ENCODE measurements around the gene ZNF460. TPM values are rescaled to one million over a fixed set of nuclear protein-coding genes. Genes with fewer than 3 reads are reported as not detected.
"Not testable (repeated sequence)": the region's sequence is repeated elsewhere in the genome, so short reads cannot be mapped to it uniquely, and the experiment has no call there.

The ZNF460 gene
- polyA plus RNA-seq, 2 of the 4 experiments (the other 2 are of a cell fraction), result 0.50 to 16.1 TPM

DNA sequence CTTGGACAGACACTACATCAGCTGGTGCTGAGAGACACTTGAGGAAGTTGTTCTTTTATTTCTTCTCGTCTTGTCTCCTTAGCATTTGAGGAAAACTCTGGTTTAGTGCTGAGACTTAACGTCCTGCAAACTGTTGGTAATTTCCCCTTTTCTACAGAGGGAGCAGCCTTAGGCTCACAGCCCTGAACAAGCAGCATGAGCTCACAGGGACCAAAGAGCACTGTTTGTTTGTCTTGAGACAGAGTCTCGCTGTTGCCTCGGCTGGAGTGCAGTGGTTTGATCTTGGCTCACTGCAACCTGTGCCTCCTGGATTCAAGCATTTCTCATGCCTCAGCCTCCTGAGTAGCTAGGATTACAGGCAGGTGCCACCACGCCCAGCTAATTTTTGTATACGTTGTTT, 34.3 kb upstream of the ZNF460 start:
- CTCF ChIA-PET, result interaction anchor here (1.6 kb wide), 1 partner anchor 45 kb away, joined by 3 read pairs; no protein-coding TSS in a partner anchor
- POLR2A ChIA-PET, result no interaction called here

DNA sequence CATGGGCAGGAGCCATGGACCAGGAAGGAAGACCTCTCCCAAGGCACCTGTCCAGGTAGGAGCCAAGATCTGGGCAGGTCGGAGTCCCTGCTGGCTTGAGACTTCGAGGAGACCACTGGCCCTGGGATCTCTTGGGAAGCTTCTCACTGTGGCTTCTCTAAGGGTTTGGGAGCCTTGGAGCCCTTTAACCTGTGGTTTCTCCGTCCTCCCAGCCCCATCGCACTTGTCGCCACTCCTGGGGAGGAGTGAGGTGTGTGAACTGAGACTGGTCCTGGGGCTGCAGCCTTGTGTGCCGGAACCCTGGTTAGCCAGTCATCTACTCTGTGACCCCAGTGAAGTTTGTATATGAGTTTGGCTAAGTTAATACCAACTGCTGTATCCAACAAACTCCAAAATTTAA, 31.6 kb upstream of the ZNF460 start:
- WGBS (ENCODE audit: missing lambda C conversion rate), result 88% methylated on average over 6 of the region's 6 CpGs
- ATAC-seq (no peak), FAIRE-seq (no peak), DNase-seq (ENCODE audit: low read depth in 1 of 2, low spot score in 1 of 2) (no peak)
- H3K4me2 ChIP-seq, result no peak overlapping the region
- H3K9me3 ChIP-seq, result peaks cover 74% of the 10 kb centered on the region
- H3K4me1 ChIP-seq, result no peaks in the 10 kb centered on the region
- ChIA-PET POLR2A (no interaction called here), CTCF (no interaction called here)
- H3K4me3 ChIP-seq, result no peak overlapping the region
- no peak overlapping the region for H3K27ac ChIP-seq
- TF ChIP-seq FOXS1 (CRISPR knock-in tag; IDR thresholded peaks at IDR 0.05), result no peak
- TF ChIP-seq, protein P1, sequence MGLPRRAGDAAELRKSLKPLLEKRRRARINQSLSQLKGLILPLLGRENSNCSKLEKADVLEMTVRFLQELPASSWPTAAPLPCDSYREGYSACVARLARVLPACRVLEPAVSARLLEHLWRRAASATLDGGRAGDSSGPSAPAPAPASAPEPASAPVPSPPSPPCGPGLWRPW (IDR thresholded peaks at IDR 0.05), result no peak
- TF ChIP-seq POLR2A (IDR thresholded peaks at IDR 0.05; ENCODE audit: low read length), result no peak
- no peak for TF ChIP-seq KDM1A (IDR thresholded peaks at IDR 0.05; ENCODE audit: low read depth)
- TF ChIP-seq CHD4 (IDR thresholded peaks at IDR 0.05; ENCODE audit: borderline replicate concordance), result no peak
- no peak for TF ChIP-seq FOSL2 (IDR thresholded peaks at IDR 0.05)
- TF ChIP-seq FOSL2 (CRISPR knock-in tag; IDR thresholded peaks at IDR 0.05), result no peak
- no peak for TF ChIP-seq CHD2 (IDR thresholded peaks at IDR 0.05; ENCODE audit: low read length, partially characterized antibody)
- TF ChIP-seq TP53 (CRISPR knock-in tag; IDR thresholded peaks at IDR 0.05), result no peak
- no peak for TF ChIP-seq RAD21 (conservative IDR thresholded peaks at IDR 0.05 in 1 of 2, IDR thresholded peaks at IDR 0.05 in 1 of 2)
- TF ChIP-seq HOXB13 (CRISPR knock-in tag; IDR thresholded peaks at IDR 0.05; ENCODE audit: low read depth), result no peak
- TF ChIP-seq EHF (CRISPR knock-in tag; IDR thresholded peaks at IDR 0.05), result no peak
- TF ChIP-seq NFE2L2 (conservative IDR thresholded peaks at IDR 0.05; ENCODE audit: low read length), result no peak
- no peak for TF ChIP-seq CEBPB (IDR thresholded peaks at IDR 0.05)
- no peak for TF ChIP-seq KDM5A (IDR thresholded peaks at IDR 0.05)
- TF ChIP-seq, protein P2, sequence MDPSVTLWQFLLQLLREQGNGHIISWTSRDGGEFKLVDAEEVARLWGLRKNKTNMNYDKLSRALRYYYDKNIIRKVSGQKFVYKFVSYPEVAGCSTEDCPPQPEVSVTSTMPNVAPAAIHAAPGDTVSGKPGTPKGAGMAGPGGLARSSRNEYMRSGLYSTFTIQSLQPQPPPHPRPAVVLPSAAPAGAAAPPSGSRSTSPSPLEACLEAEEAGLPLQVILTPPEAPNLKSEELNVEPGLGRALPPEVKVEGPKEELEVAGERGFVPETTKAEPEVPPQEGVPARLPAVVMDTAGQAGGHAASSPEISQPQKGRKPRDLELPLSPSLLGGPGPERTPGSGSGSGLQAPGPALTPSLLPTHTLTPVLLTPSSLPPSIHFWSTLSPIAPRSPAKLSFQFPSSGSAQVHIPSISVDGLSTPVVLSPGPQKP (IDR thresholded peaks at IDR 0.05; ENCODE audit: low read depth, low read length), result no peak
- TF ChIP-seq EHMT2 (IDR thresholded peaks at IDR 0.05; ENCODE audit: low read depth), result no peak
- TF ChIP-seq, protein P3, sequence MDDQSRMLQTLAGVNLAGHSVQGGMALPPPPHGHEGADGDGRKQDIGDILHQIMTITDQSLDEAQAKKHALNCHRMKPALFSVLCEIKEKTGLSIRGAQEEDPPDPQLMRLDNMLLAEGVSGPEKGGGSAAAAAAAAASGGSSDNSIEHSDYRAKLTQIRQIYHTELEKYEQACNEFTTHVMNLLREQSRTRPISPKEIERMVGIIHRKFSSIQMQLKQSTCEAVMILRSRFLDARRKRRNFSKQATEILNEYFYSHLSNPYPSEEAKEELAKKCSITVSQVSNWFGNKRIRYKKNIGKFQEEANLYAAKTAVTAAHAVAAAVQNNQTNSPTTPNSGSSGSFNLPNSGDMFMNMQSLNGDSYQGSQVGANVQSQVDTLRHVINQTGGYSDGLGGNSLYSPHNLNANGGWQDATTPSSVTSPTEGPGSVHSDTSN (IDR thresholded peaks at IDR 0.05), result no peak
- no peak for TF ChIP-seq JUNB (IDR thresholded peaks at IDR 0.05)

More for the DNA sequence above, 34.3 kb upstream of the ZNF460 start:
- ATAC-seq (no peak), DNase-seq (ENCODE audit: low read depth in 1 of 2, low spot score in 1 of 2) (no peak), FAIRE-seq (no peak)
- no peak overlapping the region for H3K4me2 ChIP-seq
- H3K27ac ChIP-seq, result no peak overlapping the region
- 0 out of 3 replicates have a peak, but pooled peaks cover 8% of the 10 kb centered on the region for H3K4me1 ChIP-seq
- no peak for TF ChIP-seq JUN (IDR thresholded peaks at IDR 0.05)
- TF ChIP-seq HOXA7 (CRISPR knock-in tag; IDR thresholded peaks at IDR 0.05), result no peak
- no peak for TF ChIP-seq HOXB5 (CRISPR knock-in tag; IDR thresholded peaks at IDR 0.05)
- H3K4me3 ChIP-seq, result no peak overlapping the region
- H3K9me3 ChIP-seq, result peaks cover 49% of the 10 kb centered on the region
- WGBS (ENCODE audit: missing lambda C conversion rate), result 93% methylated on average over 6 of the region's 6 CpGs

DNA sequence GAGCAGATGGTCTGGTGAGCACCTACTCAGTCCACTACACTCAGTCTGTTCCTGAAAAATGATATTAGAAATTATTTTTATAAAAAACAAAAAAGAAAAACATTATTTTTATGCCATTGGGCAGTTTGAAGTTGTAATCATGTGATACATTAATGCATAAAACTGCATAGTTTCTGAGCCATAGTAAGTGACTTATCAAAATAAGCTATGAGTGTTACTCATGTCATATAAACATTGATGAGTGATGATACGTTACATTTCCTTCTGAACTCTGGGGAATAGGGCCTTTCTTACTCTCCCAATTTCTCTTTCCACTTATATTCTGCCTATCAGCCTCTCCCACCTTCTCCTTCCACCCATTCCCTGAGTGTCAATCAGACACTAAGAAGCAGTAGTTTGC, 31.0 kb upstream of the ZNF460 start:
- ATAC-seq (no peak), FAIRE-seq (no peak), DNase-seq (ENCODE audit: low read depth in 1 of 2, low spot score in 1 of 2) (no peak)
- H3K4me3 ChIP-seq, result no peak overlapping the region
- H3K4me2 ChIP-seq, result no peak overlapping the region
- H3K9me3 ChIP-seq, result peaks cover 77% of the 10 kb centered on the region
- no peak overlapping the region for H3K27ac ChIP-seq
- TF ChIP-seq ZC3H11A (IDR thresholded peaks at IDR 0.05), result no peak
- ChIA-PET POLR2A (no interaction called here), CTCF (no interaction called here)
- H3K4me1 ChIP-seq, result no peaks in the 10 kb centered on the region
- WGBS (ENCODE audit: missing lambda C conversion rate), result 90% methylated on average over 1 of the region's 1 CpG

DNA sequence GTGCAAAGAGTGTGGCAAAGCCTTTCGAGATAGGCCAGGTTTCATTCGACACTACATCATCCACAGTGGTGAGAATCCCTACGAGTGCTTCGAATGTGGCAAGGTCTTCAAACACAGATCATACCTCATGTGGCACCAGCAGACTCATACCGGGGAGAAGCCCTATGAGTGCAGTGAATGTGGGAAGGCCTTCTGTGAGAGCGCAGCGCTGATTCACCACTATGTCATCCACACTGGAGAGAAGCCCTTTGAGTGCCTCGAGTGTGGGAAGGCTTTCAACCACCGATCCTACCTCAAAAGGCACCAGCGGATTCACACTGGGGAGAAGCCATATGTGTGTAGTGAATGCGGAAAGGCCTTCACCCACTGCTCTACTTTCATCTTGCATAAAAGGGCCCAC, 26.5 kb upstream of the ZNF460 start:
- not testable (repeated sequence) for ATAC-seq, H3K4me3 ChIP-seq
- WGBS (ENCODE audit: missing lambda C conversion rate), result 93% methylated on average over 11 of the region's 11 CpGs

More for the DNA sequence above, 26.5 kb upstream of the ZNF460 start:
- CTCF ChIA-PET; H3K4me1 ChIP-seq; H3K27ac ChIP-seq; DNase-seq (ENCODE audit: low read depth in 1 of 2, low spot score in 1 of 2); FAIRE-seq; POLR2A ChIA-PET; H3K4me2 ChIP-seq: not testable (repeated sequence)
- H3K9me3 ChIP-seq, result peaks cover 91% of the 10 kb centered on the region

All from A549 (cell line).